Skeletal muscle cell (primary cell): ENCODE measurements around the gene CCDC43.
"Not testable (repeated sequence)": the region's sequence is repeated elsewhere in the genome, so short reads cannot be mapped to it uniquely, and the experiment has no call there.

Source experiments
- DNase-seq: peaks from one replicate; pipeline ENCODE4 v3.0.0-alpha.2; 2010; ENCODE audit warnings: low read depth
- H3K4me3 ChIP-seq: 2 replicates; pipeline ENCODE4 v1.5.1; 2011; ENCODE audit warnings: low read depth, mild to moderate bottlenecking, control low read depth, low read length, moderate library complexity

CCDC43 gene

GRCh38 chr17:44677136-44677535, 12.4 kb downstream of the CCDC43 start:
- H3K4me3 ChIP-seq: no peak overlapping the region
- no peak for DNase-seq

GRCh38 chr17:44673893-44674292, 15.7 kb downstream of the CCDC43 start:
- DNase-seq: no peak
- no peak overlapping the region for H3K4me3 ChIP-seq

GRCh38 chr17:44672479-44673093, 17.0 kb downstream of the CCDC43 start:
- no peak for DNase-seq
- no peak overlapping the region for H3K4me3 ChIP-seq

- no peak overlapping the region for H3K4me3 ChIP-seq
- no peak for DNase-seq
Measured at GRCh38 chr17:44666006-44666405, 23.6 kb downstream of the CCDC43 start.

- no peak for DNase-seq
- H3K4me3 ChIP-seq: no peak overlapping the region
Measured at GRCh38 chr17:44664867-44665266, 24.7 kb downstream of the CCDC43 start.

- H3K4me3 ChIP-seq: no peak overlapping the region
- DNase-seq: no peak
Measured at GRCh38 chr17:44663095-44663494, 26.5 kb downstream of the CCDC43 start.

- no peak for DNase-seq
Measured at GRCh38 chr17:44661835-44662234, 27.7 kb downstream of the CCDC43 start.

GRCh38 chr17:44655983-44656710, 33.4 kb downstream of the CCDC43 start, which contains the start of gene MEIOC:
TSS of gene MEIOC (plus strand) at chr17:44656468. CDS start at chr17:44656614, 146 bp downstream.
- no peak for DNase-seq
- H3K4me3 ChIP-seq: peak within 1 kb of the TSS; percentile 32

More at GRCh38 chr17:44661835-44662234, 27.7 kb downstream of the CCDC43 start:
- H3K4me3 ChIP-seq: no peak overlapping the region

GRCh38 chr17:44653954-44654353, 35.6 kb downstream of the CCDC43 start:
- H3K4me3 ChIP-seq: no peak overlapping the region
- DNase-seq: no peak

GRCh38 chr17:44653384-44653783, 36.2 kb downstream of the CCDC43 start:
- no peak for DNase-seq

GRCh38 chr17:44652727-44653126, 36.8 kb downstream of the CCDC43 start:
- DNase-seq: no peak
- H3K4me3 ChIP-seq: no peak overlapping the region

More at GRCh38 chr17:44653384-44653783, 36.2 kb downstream of the CCDC43 start:
- H3K4me3 ChIP-seq: no peak overlapping the region

GRCh38 chr17:44651228-44651627, 38.3 kb downstream of the CCDC43 start:
- DNase-seq: no peak
- no peak overlapping the region for H3K4me3 ChIP-seq

GRCh38 chr17:44648963-44649362, 40.6 kb downstream of the CCDC43 start:
- no peak for DNase-seq

GRCh38 chr17:44647736-44648135, 41.8 kb downstream of the CCDC43 start:
- no peak for DNase-seq
- H3K4me3 ChIP-seq: no peak overlapping the region

More at GRCh38 chr17:44648963-44649362, 40.6 kb downstream of the CCDC43 start:
- no peak overlapping the region for H3K4me3 ChIP-seq

- DNase-seq: no peak
- H3K4me3 ChIP-seq: no peak overlapping the region
Measured at GRCh38 chr17:44646280-44646679, 43.3 kb downstream of the CCDC43 start.

GRCh38 chr17:44645341-44645740, 44.2 kb downstream of the CCDC43 start:
- no peak for DNase-seq
- no peak overlapping the region for H3K4me3 ChIP-seq

GRCh38 chr17:44642834-44643233, 46.7 kb downstream of the CCDC43 start:
- H3K4me3 ChIP-seq: no peak overlapping the region

GRCh38 chr17:44637066-44637465, 52.5 kb downstream of the CCDC43 start:
- DNase-seq: no peak
- no peak overlapping the region for H3K4me3 ChIP-seq

More at GRCh38 chr17:44642834-44643233, 46.7 kb downstream of the CCDC43 start:
- no peak for DNase-seq

- H3K4me3 ChIP-seq: no peak overlapping the region
- peak; percentile 32 for DNase-seq
Measured at GRCh38 chr17:44636562-44636961, 53.0 kb downstream of the CCDC43 start.

- H3K4me3 ChIP-seq, DNase-seq: not testable (repeated sequence)
Measured at GRCh38 chr17:44634401-44634800, 55.2 kb downstream of the CCDC43 start.

- DNase-seq: no peak
- H3K4me3 ChIP-seq: no peak overlapping the region
Measured at GRCh38 chr17:44633998-44634397, 55.6 kb downstream of the CCDC43 start.
